Measurements from ENCODE around the gene LRCOL1. TPM values are rescaled to one million over a fixed set of nuclear protein-coding genes. Genes with fewer than 3 reads are reported as not detected.

The LRCOL1 gene
- total RNA-seq, 1 experiment from 2014 or later, result not detected

DNA sequence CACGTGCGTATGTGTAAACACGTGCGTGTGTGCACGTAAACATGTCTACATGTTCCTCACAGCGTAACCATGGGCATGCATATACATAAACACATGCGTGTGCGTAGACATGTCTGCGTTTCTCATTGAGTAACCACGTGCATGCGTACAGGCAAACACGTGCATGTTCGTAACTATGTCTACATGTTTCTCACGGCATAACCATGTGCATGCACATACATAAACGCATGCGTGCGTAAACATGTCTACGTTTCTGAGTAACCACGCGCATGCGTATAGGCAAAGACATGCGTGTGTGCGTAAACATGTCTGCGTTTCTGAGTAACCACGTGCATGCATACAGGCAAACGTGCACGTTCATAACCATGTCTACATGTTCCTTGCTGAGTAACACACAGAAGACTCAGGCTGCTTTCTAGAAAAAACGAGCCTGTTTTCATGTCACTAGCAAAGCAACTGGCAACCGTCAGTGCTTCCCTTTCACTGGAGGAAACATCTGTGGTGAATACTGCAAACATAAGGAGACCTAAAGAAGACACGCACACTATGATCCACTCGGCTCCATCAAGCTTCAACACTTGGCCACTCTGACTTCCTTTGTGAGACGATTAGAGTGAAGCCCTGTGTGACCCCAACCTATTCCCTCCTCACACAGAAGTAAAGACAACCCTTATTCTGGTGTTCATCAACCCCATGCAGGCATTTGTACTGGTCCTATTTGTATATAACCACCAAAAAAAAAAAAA lies 47.9 kb upstream of the LRCOL1 start:
- TF ChIP-seq, protein P1, sequence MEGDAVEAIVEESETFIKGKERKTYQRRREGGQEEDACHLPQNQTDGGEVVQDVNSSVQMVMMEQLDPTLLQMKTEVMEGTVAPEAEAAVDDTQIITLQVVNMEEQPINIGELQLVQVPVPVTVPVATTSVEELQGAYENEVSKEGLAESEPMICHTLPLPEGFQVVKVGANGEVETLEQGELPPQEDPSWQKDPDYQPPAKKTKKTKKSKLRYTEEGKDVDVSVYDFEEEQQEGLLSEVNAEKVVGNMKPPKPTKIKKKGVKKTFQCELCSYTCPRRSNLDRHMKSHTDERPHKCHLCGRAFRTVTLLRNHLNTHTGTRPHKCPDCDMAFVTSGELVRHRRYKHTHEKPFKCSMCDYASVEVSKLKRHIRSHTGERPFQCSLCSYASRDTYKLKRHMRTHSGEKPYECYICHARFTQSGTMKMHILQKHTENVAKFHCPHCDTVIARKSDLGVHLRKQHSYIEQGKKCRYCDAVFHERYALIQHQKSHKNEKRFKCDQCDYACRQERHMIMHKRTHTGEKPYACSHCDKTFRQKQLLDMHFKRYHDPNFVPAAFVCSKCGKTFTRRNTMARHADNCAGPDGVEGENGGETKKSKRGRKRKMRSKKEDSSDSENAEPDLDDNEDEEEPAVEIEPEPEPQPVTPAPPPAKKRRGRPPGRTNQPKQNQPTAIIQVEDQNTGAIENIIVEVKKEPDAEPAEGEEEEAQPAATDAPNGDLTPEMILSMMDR (IDR thresholded peaks at IDR 0.05; ENCODE audit: insufficient read depth in 1 of 2, low read depth in 1 of 2, low read length in 1 of 2, severe bottlenecking in 1 of 2, unreplicated experiment in 1 of 2), result no peak
- Mint-ChIP-seq H3K9me3 (ENCODE audit: unreplicated experiment) (no peaks in the 10 kb centered on the region), H3K4me3 (ENCODE audit: unreplicated experiment) (no peak overlapping the region), H3K27ac (ENCODE audit: unreplicated experiment) (no peak overlapping the region), H3K36me3 (ENCODE audit: insufficient read depth, unreplicated experiment) (peaks cover 85% of the 10 kb centered on the region), H3K27me3 (ENCODE audit: insufficient read depth, unreplicated experiment) (no peaks in the 10 kb centered on the region), H3K4me1 (ENCODE audit: low read depth, unreplicated experiment) (no peaks in the 10 kb centered on the region)
- peaks cover 5% of the 10 kb centered on the region for H3K36me3 ChIP-seq (ENCODE audit: control insufficient read depth, insufficient read depth, low read length)
- CTCF ChIA-PET, result no interaction called here
- no TSS peak for BruUV-seq (replicated peaks)
- no peak for DNase-seq
- no peaks in the 10 kb centered on the region for H3K9me3 ChIP-seq
- no peaks in the 10 kb centered on the region for H3K4me1 ChIP-seq
- POLR2A ChIA-PET, result no interaction called here
- no peak overlapping the region for H3K4me3 ChIP-seq (ENCODE audit: low read depth, low read length)
- intact Hi-C loops (cut with micrococcal nuclease; ENCODE audit: unreplicated experiment), result no loop called here
- H3K27me3 ChIP-seq (replicated peaks; ENCODE audit: control insufficient read depth, insufficient read depth, low read length), result no peaks in the 10 kb centered on the region

DNA sequence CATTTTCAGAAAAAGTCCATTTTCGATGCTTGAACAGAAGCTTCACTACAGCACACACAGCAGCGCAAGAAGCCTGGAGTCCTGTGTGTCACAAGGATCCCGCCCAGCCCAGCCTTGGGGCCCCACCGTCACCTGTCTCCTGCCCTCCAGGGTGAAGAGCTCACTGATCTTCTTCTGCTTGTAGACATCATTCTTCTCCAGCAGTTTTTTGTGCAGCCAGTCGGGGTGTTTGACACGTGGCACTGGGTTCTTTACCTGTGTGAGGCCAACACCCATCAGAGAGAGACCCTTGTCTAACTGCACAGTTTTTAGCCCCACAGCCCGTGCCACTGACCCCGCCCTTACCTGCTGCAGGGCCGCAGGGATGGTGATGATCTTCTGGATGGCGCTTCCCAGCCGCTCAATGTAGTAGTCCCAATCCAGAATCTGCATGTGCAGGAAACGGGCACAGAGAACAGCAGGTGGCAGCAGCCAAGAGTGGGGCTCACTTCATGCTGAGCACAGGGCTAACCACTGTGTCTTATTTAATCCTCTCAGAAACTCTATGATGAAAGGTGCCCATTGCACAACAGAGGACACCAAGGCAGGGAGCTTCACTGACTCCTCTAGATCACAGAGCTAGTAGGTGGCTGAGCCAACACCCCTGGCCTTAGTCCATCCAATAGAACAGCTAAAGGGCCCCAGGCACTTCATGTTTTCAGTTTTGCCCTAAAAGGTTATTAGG lies 46.8 kb upstream of the LRCOL1 start:
- no peaks in the 10 kb centered on the region for H3K27me3 Mint-ChIP-seq (ENCODE audit: insufficient read depth, unreplicated experiment)
- Histone ChIP-seq H3K9me3 (no peaks in the 10 kb centered on the region), H3K27me3 (replicated peaks; ENCODE audit: control insufficient read depth, insufficient read depth, low read length) (no peaks in the 10 kb centered on the region), H3K4me3 (ENCODE audit: low read depth, low read length) (no peak overlapping the region), H3K36me3 (ENCODE audit: control insufficient read depth, insufficient read depth, low read length) (peaks cover 4% of the 10 kb centered on the region), H3K4me1 (no peaks in the 10 kb centered on the region)
- H3K4me1 Mint-ChIP-seq (ENCODE audit: low read depth, unreplicated experiment), result no peaks in the 10 kb centered on the region
- DNase-seq, result no peak
- ChIA-PET CTCF (no interaction called here), POLR2A (no interaction called here)
- TF ChIP-seq, protein P1 (IDR thresholded peaks at IDR 0.05; ENCODE audit: insufficient read depth in 1 of 2, low read depth in 1 of 2, low read length in 1 of 2, severe bottlenecking in 1 of 2, unreplicated experiment in 1 of 2), result peak in 1 of 2 experiments; percentile 13
- H3K36me3 Mint-ChIP-seq (ENCODE audit: insufficient read depth, unreplicated experiment), result peaks cover 89% of the 10 kb centered on the region
- H3K9me3 Mint-ChIP-seq (ENCODE audit: unreplicated experiment), result no peaks in the 10 kb centered on the region
- H3K4me3 Mint-ChIP-seq (ENCODE audit: unreplicated experiment), result no peak overlapping the region
- no TSS peak for BruUV-seq (replicated peaks)
- H3K27ac Mint-ChIP-seq (ENCODE audit: unreplicated experiment), result no peak overlapping the region
- intact Hi-C loops (cut with micrococcal nuclease; ENCODE audit: unreplicated experiment), result no loop called here

GRCh38 chr12:132653567-132654290 lies 43.3 kb upstream of the LRCOL1 start:
- no peak overlapping the region for H3K27ac Mint-ChIP-seq (ENCODE audit: unreplicated experiment)
- CTCF ChIA-PET, result no interaction called here

More at GRCh38 chr12:132653567-132654290, 43.3 kb upstream of the LRCOL1 start:
- H3K4me1 Mint-ChIP-seq (ENCODE audit: low read depth, unreplicated experiment), result no peaks in the 10 kb centered on the region
- no peaks in the 10 kb centered on the region for H3K4me1 ChIP-seq
- no peaks in the 10 kb centered on the region for H3K9me3 Mint-ChIP-seq (ENCODE audit: unreplicated experiment)
- BruUV-seq (replicated peaks), result no TSS peak
- no peaks in the 10 kb centered on the region for H3K27me3 ChIP-seq (replicated peaks; ENCODE audit: control insufficient read depth, insufficient read depth, low read length)
- H3K27me3 Mint-ChIP-seq (ENCODE audit: insufficient read depth, unreplicated experiment), result no peaks in the 10 kb centered on the region
- POLR2A ChIA-PET, result no interaction called here
- H3K4me3 Mint-ChIP-seq (ENCODE audit: unreplicated experiment), result no peak overlapping the region
- intact Hi-C loops (cut with micrococcal nuclease; ENCODE audit: unreplicated experiment), result no loop called here
- H3K36me3 Mint-ChIP-seq (ENCODE audit: insufficient read depth, unreplicated experiment), result peaks cover 95% of the 10 kb centered on the region
- H3K4me3 ChIP-seq (ENCODE audit: low read depth, low read length), result no peak overlapping the region
- no peaks in the 10 kb centered on the region for H3K9me3 ChIP-seq
- TF ChIP-seq, protein P1 (IDR thresholded peaks at IDR 0.05; ENCODE audit: insufficient read depth in 1 of 2, low read depth in 1 of 2, low read length in 1 of 2, severe bottlenecking in 1 of 2, unreplicated experiment in 1 of 2), result no peak
- H3K36me3 ChIP-seq (ENCODE audit: control insufficient read depth, insufficient read depth, low read length), result peaks cover 4% of the 10 kb centered on the region
- no peak for DNase-seq
